Thyroid gland (tissue), 4 donors: Measurements from ENCODE around the gene PRKD3. TPM values are rescaled to one million over a fixed set of nuclear protein-coding genes. Genes with fewer than 3 reads are reported as not detected.

Experiments
- DNase-seq, 2 donors: peaks; one replicate each; pipeline ENCODE4 v3.0.0-alpha.2; 2019
- H3K27ac ChIP-seq, 3 donors: fragments of 200-600 bp; sonication (generic); 1 replicate in 2 of 3; 2 replicates in 1 of 3; pipeline ENCODE4 v1.5.1; 2016 to 2019; ENCODE audit warnings: mild to moderate bottlenecking in 1 of 3, moderate library complexity in 1 of 3
- H3K27me3 ChIP-seq: fragments of 200-600 bp; sonication (generic); one replicate; pipeline ENCODE4 v1.5.1; 2019
- H3K36me3 ChIP-seq, 2 donors: fragments of 200-600 bp; sonication (generic); one replicate each; pipeline ENCODE4 v1.5.1; 2016 to 2019
- H3K4me1 ChIP-seq, 2 donors: fragments of 200-600 bp; sonication (generic); one replicate each; pipeline ENCODE4 v1.5.1; 2017 to 2019
- H3K4me3 ChIP-seq, 3 donors: fragments of 200-600 bp; sonication (generic); replicated peaks in 1 of 3; 1 replicate in 2 of 3; 2 replicates in 1 of 3; pipeline ENCODE4 v1.5.1; 2016; ENCODE audit warnings: mild to moderate bottlenecking in 1 of 3
- H3K9me3 ChIP-seq: fragments of 200-600 bp; sonication (generic); one replicate; pipeline ENCODE4 v1.5.1; 2017
- CTCF ChIP-seq, 6 experiments: fragments of 200-600 bp in 3 of 6; fragments of 450-650 bp in 3 of 6; sonication (generic) in 3 of 6; IDR thresholded peaks; one replicate each; pipeline ENCODE4 v1.5.1; 2016 to 2019; ENCODE audit warnings: antibody characterized with exemption in 6 of 6, mild to moderate bottlenecking in 2 of 6, inconsistent platforms in 1 of 6, moderate library complexity in 1 of 6
- POLR2A ChIP-seq, 2 donors: fragments of 450-650 bp; IDR thresholded peaks; one replicate each; pipeline ENCODE4 v1.6.1; 2017; ENCODE audit warnings: antibody characterized with exemption in 2 of 2, mild to moderate bottlenecking in 2 of 2, moderate library complexity in 1 of 2
- WGBS, 2 donors: methylation state at CpG; one replicate each; pipeline ENCODE4 v1.1.5; 2017; 5-methylcytosine and 5-hydroxymethylcytosine counted together
- intact Hi-C: fragments of 100-400 bp; cut with DNase I; formaldehyde crosslinking; loops from one replicate; pipeline ENCODE4 v1.15.1; 2023
- total RNA-seq, 4 donors: library from RNA; depleted of rRNA; stranded (reverse); fragments of >200 nt; gene quantifications; one replicate each; pipeline ENCODE4 v1.2.3, GENCODE V29; 2016

Gene PRKD3
- total RNA-seq, 4 donors from 2014 or later: 31.3 to 45.2 (median 42.2) TPM

GRCh38 chr2:37354531-37354930 is 29.9 kb upstream of the PRKD3 start:
- no peak for DNase-seq
- no peaks in the 10 kb centered on the region for H3K36me3 ChIP-seq
- no peaks in the 10 kb centered on the region for H3K27me3 ChIP-seq
- 70 to 84% methylated on average over 3 of the region's 3 CpGs for WGBS, 2 donors
- TF ChIP-seq CTCF (IDR thresholded peaks at IDR 0.05): no peak
- TF ChIP-seq POLR2A (IDR thresholded peaks at IDR 0.05): no peak
- H3K4me3 ChIP-seq: no peak overlapping the region
- intact Hi-C loops: no loop called here
- H3K4me1 ChIP-seq: peaks cover 8 to 11% of the 10 kb centered on the region in 2 donors
- H3K9me3 ChIP-seq: no peaks in the 10 kb centered on the region
- H3K27ac ChIP-seq: no peak overlapping the region

GRCh38 chr2:37350034-37350433 is 25.4 kb upstream of the PRKD3 start:
- H3K4me1 ChIP-seq: peaks cover 11 to 16% of the 10 kb centered on the region in 2 donors
- H3K4me3 ChIP-seq: no peak overlapping the region
- no peaks in the 10 kb centered on the region for H3K9me3 ChIP-seq
- DNase-seq: peak; percentile 72 to 75
- 40 to 50% methylated on average over 3 of the region's 3 CpGs for WGBS, 2 donors
- intact Hi-C loops: no loop called here
- TF ChIP-seq CTCF (IDR thresholded peaks at IDR 0.05) (no peak), POLR2A (IDR thresholded peaks at IDR 0.05) (no peak)
- H3K27ac ChIP-seq: no peak overlapping the region
- H3K36me3 ChIP-seq: no peaks in the 10 kb centered on the region
- H3K27me3 ChIP-seq: no peaks in the 10 kb centered on the region

- Histone ChIP-seq H3K4me1 (peaks cover 12 to 17% of the 10 kb centered on the region in 2 donors), H3K4me3 (no peak overlapping the region), H3K9me3 (no peaks in the 10 kb centered on the region), H3K27ac (no peak overlapping the region), H3K36me3 (no peaks in the 10 kb centered on the region), H3K27me3 (no peaks in the 10 kb centered on the region)
- no peak for TF ChIP-seq CTCF (IDR thresholded peaks at IDR 0.05)
- no peak for TF ChIP-seq POLR2A (IDR thresholded peaks at IDR 0.05)
- WGBS, 2 donors: 24 to 37% methylated on average over 3 of the region's 3 CpGs
- intact Hi-C loops: no loop called here
- DNase-seq: no peak
Observed at GRCh38 chr2:37349231-37349860, 24.7 kb upstream of the PRKD3 start.

GRCh38 chr2:37348155-37348554 is 23.5 kb upstream of the PRKD3 start:
- Histone ChIP-seq H3K9me3 (no peaks in the 10 kb centered on the region), H3K36me3 (no peaks in the 10 kb centered on the region), H3K4me3 (no peak overlapping the region), H3K4me1 (peaks cover 15 to 17% of the 10 kb centered on the region in 2 donors), H3K27ac (no peak overlapping the region), H3K27me3 (no peaks in the 10 kb centered on the region)
- WGBS, 2 donors: 87 to 96% methylated on average over 5 of the region's 5 CpGs
- intact Hi-C loops: no loop called here
- no peak for DNase-seq
- TF ChIP-seq POLR2A (IDR thresholded peaks at IDR 0.05) (no peak), CTCF (IDR thresholded peaks at IDR 0.05) (no peak)

GRCh38 chr2:37344453-37345361 is 20.1 kb upstream of the PRKD3 start, which contains the start of gene QPCT:
Gene QPCT, plus strand, starts transcription at chr2:37344630. Its CDS starts 102 bp downstream, at chr2:37344732.
- intact Hi-C loops: no loop called here
- no peaks in the 10 kb centered on the region for H3K27me3 ChIP-seq
- TF ChIP-seq CTCF (IDR thresholded peaks at IDR 0.05): no peak
- no peaks in the 10 kb centered on the region for H3K36me3 ChIP-seq
- 1 to 3% methylated on average over 27 to 54 of the region's 73 CpGs for WGBS, 2 donors
- H3K27ac ChIP-seq: no peak within 1 kb of the TSS
- H3K9me3 ChIP-seq: no peaks in the 10 kb centered on the region
- H3K4me3 ChIP-seq: peak within 1 kb of the TSS; percentile 41 to 56 (median 50)
- H3K4me1 ChIP-seq: peaks cover 8 to 10% of the 10 kb centered on the region in 2 donors
- peak; percentile 57 to 59 for DNase-seq
